ENCODE measurements around the gene WDR86. TPM values are rescaled to one million over a fixed set of nuclear protein-coding genes. Genes with fewer than 3 reads are reported as not detected.
A peak's percentile ranks its signal among the peaks of the same experiment; 100 is the strongest.

Gene WDR86
- total and polyA plus RNA-seq, 8 donors, result 0.85 to 24.1 (median 19.5) TPM

DNA sequence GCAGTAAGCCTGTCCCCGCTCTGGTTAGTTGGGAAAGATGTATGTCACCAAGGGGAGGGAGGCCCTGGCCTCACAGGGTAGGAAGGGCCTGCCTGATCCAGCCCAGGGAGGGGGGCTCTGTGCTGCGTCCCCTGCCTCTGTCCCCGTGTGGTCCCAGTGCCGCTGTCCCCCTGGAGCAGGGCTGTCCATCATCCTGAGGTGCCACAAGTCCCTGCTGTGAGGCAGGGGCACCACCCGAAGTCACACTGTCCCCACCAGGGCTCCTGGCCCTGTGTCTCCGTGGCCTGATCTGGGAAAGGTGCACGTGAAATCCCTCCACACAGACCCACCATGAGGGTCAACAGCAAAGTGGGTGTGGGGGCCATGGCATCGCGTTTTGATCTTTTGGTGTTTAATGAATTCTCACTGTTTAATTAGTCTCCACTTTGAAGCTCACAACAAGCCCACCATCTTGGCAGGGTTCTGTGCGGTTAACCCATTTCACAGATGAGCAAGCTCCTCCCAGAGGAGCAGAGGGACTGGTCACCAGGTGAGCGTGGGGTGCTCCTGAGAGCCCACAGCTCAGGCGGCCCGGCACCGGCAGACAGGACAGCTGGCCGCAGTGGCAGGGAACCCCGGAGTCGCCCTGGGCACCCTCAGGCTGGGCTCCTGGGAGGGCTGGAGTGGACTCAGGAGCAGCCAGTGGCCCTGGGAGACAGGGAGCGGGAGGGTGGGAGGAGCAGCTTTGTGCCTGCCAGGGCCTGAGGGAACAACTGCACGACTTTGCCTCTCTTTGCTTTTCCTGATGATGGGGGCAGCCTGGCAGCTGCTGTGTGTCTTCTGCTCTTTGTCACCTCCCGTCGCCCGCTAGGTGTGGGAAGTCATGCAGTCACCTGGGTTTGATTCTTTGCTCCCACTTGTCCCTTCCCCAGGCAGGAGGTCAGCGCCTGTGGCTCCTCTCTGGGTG is 42.1 kb upstream of the WDR86 start:
- H3K36me3 ChIP-seq, result no peaks in the 10 kb centered on the region
- ATAC-seq (no peak), DNase-seq (no peak)
- H3K27me3 ChIP-seq, result peaks cover 0 to 23% of the 10 kb centered on the region in 2 donors
- TF ChIP-seq CTCF (IDR thresholded peaks at IDR 0.05), result no peak
- H3K4me1 ChIP-seq, result peaks cover 0 to 9% of the 10 kb centered on the region in 2 donors
- H3K27ac ChIP-seq, result no peak overlapping the region
- no peaks in the 10 kb centered on the region for H3K9me3 ChIP-seq
- intact Hi-C loops (cut with DNase I), result no loop called here
- no peak overlapping the region for H3K4me3 ChIP-seq

DNA sequence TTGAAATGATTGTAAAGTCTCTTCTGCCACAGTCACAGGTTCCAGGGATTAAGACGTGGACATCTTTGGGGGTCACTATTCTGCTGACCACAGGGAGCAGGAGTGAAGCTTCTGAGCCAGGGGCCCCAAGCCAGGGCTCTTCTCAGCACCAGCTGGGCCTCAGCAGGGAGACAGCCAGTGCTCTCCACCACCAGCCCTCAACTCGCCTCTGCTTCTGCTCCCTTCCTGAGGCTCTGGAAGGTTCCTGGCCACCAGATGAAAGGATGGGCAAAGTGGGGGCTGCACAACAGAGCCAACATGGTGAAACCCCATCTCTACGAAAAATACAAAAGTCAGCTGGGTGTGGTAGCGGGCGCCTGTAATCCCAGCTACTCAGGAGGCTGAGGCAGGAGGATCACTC is 41.3 kb upstream of the WDR86 start:
- TF ChIP-seq CTCF (IDR thresholded peaks at IDR 0.05), result no peak
- DNase-seq, result no peak
- Histone ChIP-seq H3K4me1 (peaks cover 0 to 9% of the 10 kb centered on the region in 2 donors), H3K4me3 (no peak overlapping the region), H3K27ac (no peak overlapping the region), H3K27me3 (peaks cover 0 to 23% of the 10 kb centered on the region in 2 donors), H3K9me3 (no peaks in the 10 kb centered on the region), H3K36me3 (no peaks in the 10 kb centered on the region)
- intact Hi-C loops (cut with DNase I), result no loop called here
- ATAC-seq, result no peak

- ATAC-seq (no peak), DNase-seq (no peak)
- Histone ChIP-seq H3K36me3 (no peaks in the 10 kb centered on the region), H3K9me3 (no peaks in the 10 kb centered on the region), H3K27me3 (peaks cover 0 to 23% of the 10 kb centered on the region in 2 donors), H3K4me1 (peaks cover 0 to 9% of the 10 kb centered on the region in 2 donors), H3K4me3 (no peak overlapping the region), H3K27ac (no peak overlapping the region)
- intact Hi-C loops (cut with DNase I), result loop anchor here in 1 of 2 donors (2.0 kb wide), 1 partner anchor 81 kb away; no protein-coding TSS in a partner anchor
- TF ChIP-seq CTCF (IDR thresholded peaks at IDR 0.05), result no peak
Measured at GRCh38 chr7:151449990-151450389, 40.2 kb upstream of the WDR86 start.

- H3K36me3 ChIP-seq, result no peaks in the 10 kb centered on the region
- ATAC-seq (peak; percentile 97), DNase-seq (peak in 3 of 4 donors; percentile 71 to 79 (median 75))
- no peaks in the 10 kb centered on the region for H3K9me3 ChIP-seq
- peak overlapping the region; percentile 50 to 52 for H3K4me3 ChIP-seq
- H3K27me3 ChIP-seq, result peaks cover 0 to 23% of the 10 kb centered on the region in 2 donors
- peaks cover 0 to 9% of the 10 kb centered on the region in 2 donors for H3K4me1 ChIP-seq
- intact Hi-C loops (cut with DNase I), result loop anchor here in 1 of 2 donors (2.0 kb wide), 1 partner anchor 80 kb away; no protein-coding TSS in a partner anchor
- H3K27ac ChIP-seq, result no peak overlapping the region
- TF ChIP-seq CTCF (IDR thresholded peaks at IDR 0.05), result peak; percentile 82 to 92
Measured at GRCh38 chr7:151448261-151449252, 38.7 kb upstream of the WDR86 start.
